ENCODE measurements around the gene LRIG1.

The LRIG1 gene

GRCh38 chr3:66413151-66413751, 87.6 kb downstream of the LRIG1 start:
- TF ChIP-seq POLR2AphosphoS5 (IDR thresholded peaks at IDR 0.05; ENCODE audit: low read depth, low read length) (no peak), SIN3A (IDR thresholded peaks at IDR 0.05; ENCODE audit: borderline replicate concordance, insufficient read depth, low read length) (no peak), REST (IDR thresholded peaks at IDR 0.05; ENCODE audit: insufficient read depth in 1 of 2, low read depth in 2 of 2, low read length in 2 of 2) (no peak), FOXP2 (optimal IDR thresholded peaks at IDR 0.05; ENCODE audit: borderline replicate concordance, extremely low read depth, extremely low read length, insufficient read depth) (no peak), TAF1 (IDR thresholded peaks at IDR 0.05; ENCODE audit: borderline replicate concordance, insufficient read depth, low read length) (no peak)

GRCh38 chr3:66411961-66412887, 88.6 kb downstream of the LRIG1 start:
- TF ChIP-seq FOXP2 (optimal IDR thresholded peaks at IDR 0.05; ENCODE audit: borderline replicate concordance, extremely low read depth, extremely low read length, insufficient read depth) (no peak), REST (IDR thresholded peaks at IDR 0.05; ENCODE audit: insufficient read depth in 1 of 2, low read depth in 2 of 2, low read length in 2 of 2) (no peak), TAF1 (IDR thresholded peaks at IDR 0.05; ENCODE audit: borderline replicate concordance, insufficient read depth, low read length) (no peak), SIN3A (IDR thresholded peaks at IDR 0.05; ENCODE audit: borderline replicate concordance, insufficient read depth, low read length) (no peak), POLR2AphosphoS5 (IDR thresholded peaks at IDR 0.05; ENCODE audit: low read depth, low read length) (no peak)

DNA sequence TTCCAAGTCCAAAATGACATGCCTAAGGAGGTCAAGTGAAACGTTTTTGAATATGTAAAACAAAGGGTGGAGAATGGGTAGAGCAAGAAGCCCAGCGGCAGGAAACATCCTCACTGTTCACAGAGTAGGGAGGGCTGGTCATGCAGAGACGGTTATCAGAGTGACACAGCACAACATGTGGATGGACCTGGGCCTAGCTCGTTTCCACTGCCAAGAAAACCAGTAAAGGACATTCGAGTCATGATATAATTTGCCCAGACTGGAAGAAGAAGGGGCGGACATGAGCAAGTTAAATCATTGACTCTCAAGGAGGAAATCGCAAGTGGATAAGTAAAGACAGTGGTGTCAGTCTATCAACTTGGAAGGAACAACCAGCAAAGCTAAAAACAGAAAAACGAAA, 89.3 kb downstream of the LRIG1 start:
- no peak for TF ChIP-seq POLR2AphosphoS5 (IDR thresholded peaks at IDR 0.05; ENCODE audit: low read depth, low read length)
- no peak for TF ChIP-seq SIN3A (IDR thresholded peaks at IDR 0.05; ENCODE audit: borderline replicate concordance, insufficient read depth, low read length)
- TF ChIP-seq FOXP2 (optimal IDR thresholded peaks at IDR 0.05; ENCODE audit: borderline replicate concordance, extremely low read depth, extremely low read length, insufficient read depth) = no peak
- no peak for TF ChIP-seq TAF1 (IDR thresholded peaks at IDR 0.05; ENCODE audit: borderline replicate concordance, insufficient read depth, low read length)
- no peak for TF ChIP-seq REST (IDR thresholded peaks at IDR 0.05; ENCODE audit: insufficient read depth in 1 of 2, low read depth in 2 of 2, low read length in 2 of 2)

GRCh38 chr3:66410976-66411375, 89.8 kb downstream of the LRIG1 start:
- no peak for TF ChIP-seq FOXP2 (optimal IDR thresholded peaks at IDR 0.05; ENCODE audit: borderline replicate concordance, extremely low read depth, extremely low read length, insufficient read depth)
- no peak for TF ChIP-seq REST (IDR thresholded peaks at IDR 0.05; ENCODE audit: insufficient read depth in 1 of 2, low read depth in 2 of 2, low read length in 2 of 2)
- TF ChIP-seq TAF1 (IDR thresholded peaks at IDR 0.05; ENCODE audit: borderline replicate concordance, insufficient read depth, low read length) = no peak
- no peak for TF ChIP-seq POLR2AphosphoS5 (IDR thresholded peaks at IDR 0.05; ENCODE audit: low read depth, low read length)
- no peak for TF ChIP-seq SIN3A (IDR thresholded peaks at IDR 0.05; ENCODE audit: borderline replicate concordance, insufficient read depth, low read length)

Data from PFSK-1 (cell line).